ENCODE measurements around the gene TAP2.

Gene TAP2

DNA sequence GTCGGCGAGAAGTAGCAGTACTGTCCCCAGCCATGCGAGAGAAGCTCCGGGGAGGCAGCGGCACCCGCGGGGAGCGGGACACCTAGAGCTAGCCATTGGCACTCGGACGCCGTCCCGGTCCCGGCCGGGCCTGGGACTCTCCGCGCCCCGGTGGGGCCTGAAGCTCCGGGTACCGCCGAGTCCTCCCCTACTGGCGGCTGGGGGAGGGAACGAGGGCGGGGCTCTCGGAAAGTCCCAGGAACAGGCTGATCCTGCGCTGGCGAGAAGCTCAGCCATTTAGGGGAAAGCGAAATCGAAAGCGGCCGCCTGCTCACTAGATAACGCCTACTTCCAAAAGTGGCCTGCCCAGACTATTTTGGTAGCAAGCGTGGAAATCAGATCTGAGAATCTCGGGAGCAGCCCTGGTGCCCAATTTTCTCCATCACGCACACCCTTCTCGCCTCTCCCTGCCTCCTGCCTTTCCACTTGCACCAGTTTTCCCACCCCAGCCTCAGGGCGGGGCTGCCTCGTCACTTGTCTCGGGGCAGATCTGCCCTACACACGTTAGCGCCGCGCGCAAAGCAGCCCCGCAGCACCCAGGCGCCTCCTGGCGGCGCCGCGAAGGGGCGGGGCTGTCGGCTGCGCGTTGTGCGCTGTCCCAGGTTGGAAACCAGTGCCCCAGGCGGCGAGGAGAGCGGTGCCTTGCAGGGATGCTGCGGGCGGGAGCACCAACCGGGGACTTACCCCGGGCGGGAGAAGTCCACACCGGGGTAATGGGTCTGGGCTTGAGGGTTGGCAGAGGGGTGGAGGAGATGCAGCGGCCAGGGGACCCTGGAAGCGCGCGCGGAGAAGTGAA, 15.2 kb upstream of the TAP2 start, which contains the start of the genes PSMB9 and TAP1:
PSMB9 (plus strand) TSS at position 652 of the 835 bp plus-strand sequence; CDS start at position 690, 38 bp downstream.
TAP1 (minus strand) TSS at position 164 of the 835 bp plus-strand sequence; CDS start at position 96, 68 bp downstream.
- DNase-seq: peak; percentile 95

DNA sequence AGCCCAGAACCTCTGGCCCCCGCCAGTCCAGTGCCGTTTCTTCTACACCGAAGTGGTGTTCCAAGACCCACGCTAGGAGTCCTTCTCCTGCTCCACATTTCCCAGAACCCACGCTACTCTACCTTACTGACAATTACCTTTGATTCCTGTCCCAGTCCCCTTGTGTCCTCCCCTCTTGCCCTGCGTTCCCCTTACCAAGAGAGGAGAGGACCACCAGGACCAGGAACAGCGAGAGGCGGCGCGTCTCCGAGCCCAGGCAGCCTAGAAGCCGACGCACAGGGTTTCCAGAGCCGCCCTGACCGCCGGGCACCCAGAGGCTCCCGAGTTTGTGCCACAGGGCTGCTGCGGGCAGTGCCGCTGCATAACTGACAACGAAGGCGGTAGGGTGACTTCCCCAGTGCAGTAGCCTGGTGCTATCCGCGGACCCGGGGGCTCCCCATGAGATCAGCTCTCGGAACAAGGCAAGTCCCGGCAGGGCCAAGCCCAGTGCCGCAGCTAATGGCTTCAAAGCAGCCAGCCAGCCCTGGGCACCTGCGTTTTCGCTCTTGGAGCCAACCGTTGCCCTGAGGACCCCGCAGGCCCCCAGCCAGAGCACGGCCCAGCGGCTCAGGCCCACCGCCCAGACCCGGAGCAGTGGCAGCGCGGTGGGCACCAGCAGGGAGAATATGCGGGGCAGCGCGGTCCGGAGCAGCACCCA, 14.5 kb upstream of the TAP2 start:
- DNase-seq: peak; percentile 58

GRCh38 chr6:32852018-32852843, 13.7 kb upstream of the TAP2 start:
- no peak for DNase-seq

DNA sequence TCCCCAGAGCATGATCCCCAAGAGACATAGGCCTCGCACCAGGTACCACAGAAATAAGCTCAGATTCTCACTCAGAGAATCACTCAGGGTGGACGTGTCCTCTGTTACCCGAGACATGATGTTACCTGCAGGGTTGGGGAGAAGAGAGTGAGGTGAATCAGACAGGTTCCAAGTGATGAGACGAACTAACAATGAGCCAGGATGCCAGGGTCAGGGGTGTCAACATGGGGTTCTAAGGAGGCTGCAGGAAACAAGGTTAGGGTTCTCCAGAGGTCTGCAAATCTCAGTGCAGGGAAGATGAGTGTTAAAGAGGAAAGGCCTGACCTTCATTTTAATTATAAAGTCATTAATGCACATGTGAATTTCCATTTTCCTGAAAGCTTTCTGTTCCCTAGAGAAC, 12.5 kb upstream of the TAP2 start:
- DNase-seq: no peak

GRCh38 chr6:32849126-32849525, 10.6 kb upstream of the TAP2 start:
- no peak for DNase-seq

DNA sequence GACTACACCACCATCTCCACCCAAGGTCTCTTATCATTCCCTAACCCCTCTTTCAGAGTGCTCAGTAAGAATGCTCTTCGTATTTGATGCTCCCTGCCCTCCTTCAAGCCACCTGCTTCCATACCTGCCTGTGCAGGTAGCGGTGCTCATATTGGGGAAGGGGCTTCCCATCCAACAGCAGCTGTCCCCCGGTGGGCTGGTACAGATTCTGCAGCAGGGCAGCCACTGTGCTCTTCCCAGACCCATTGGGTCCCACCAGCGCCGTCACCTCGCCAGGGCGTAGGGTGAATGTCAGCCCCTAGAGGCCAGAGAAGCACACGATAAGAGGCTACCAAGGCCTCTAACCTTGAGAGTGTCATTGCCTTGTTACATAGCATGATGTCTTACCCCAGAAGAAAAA, 9.3 kb upstream of the TAP2 start:
- DNase-seq: no peak

DNA sequence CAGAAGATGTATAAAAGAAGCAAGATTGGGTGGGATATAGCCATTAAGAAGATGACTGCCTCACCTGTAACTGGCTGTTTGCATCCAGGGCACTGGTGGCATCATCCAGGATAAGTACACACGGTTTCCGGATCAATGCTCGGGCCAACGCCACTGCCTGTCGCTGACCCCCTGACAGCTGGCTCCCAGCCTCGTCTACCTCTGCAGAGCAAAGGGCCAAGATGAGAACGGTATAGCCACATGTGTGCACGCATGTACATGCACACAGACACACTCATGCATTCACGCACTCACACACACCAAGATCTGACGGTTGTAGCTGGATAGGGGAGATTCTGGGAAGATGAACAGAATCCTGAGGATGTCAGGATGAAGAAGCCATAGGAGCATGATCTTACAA, 8.5 kb upstream of the TAP2 start:
- no peak for DNase-seq

DNA sequence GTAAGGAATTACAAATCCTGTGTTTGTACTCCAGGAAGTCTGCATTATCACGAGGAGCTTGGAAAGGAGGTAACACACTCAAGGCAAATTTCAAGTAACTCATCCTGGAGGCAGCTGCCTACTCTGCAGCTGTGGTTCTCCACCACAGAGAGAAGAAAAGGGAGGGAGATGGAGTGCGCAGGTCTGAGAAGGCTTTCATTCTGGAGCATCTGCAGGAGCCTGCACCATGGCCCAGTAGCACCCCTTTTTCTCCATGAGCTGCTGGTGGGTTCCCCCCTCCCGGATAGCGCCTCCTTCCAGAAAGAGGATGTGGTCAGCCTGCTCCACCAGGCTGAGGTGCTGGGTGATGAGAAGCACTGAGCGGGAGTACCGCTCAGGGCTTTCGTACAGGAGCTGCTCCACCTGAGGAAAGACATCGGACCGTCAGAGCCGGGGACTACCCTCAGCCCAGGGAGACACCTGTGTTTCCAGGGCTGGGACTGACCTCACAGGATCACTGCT, 6.9 kb upstream of the TAP2 start:
- peak; percentile 20 for DNase-seq

- DNase-seq: no peak
Observed at GRCh38 chr6:32844839-32845383, 6.4 kb upstream of the TAP2 start.

- DNase-seq: peak; percentile 92
Observed at GRCh38 chr6:32843979-32844838, 5.7 kb upstream of the TAP2 start, which contains the start of gene PSMB8. Gene PSMB8 (minus strand): TSS chr6:32844047. CDS start chr6:32843996, 51 bp downstream.

DNA sequence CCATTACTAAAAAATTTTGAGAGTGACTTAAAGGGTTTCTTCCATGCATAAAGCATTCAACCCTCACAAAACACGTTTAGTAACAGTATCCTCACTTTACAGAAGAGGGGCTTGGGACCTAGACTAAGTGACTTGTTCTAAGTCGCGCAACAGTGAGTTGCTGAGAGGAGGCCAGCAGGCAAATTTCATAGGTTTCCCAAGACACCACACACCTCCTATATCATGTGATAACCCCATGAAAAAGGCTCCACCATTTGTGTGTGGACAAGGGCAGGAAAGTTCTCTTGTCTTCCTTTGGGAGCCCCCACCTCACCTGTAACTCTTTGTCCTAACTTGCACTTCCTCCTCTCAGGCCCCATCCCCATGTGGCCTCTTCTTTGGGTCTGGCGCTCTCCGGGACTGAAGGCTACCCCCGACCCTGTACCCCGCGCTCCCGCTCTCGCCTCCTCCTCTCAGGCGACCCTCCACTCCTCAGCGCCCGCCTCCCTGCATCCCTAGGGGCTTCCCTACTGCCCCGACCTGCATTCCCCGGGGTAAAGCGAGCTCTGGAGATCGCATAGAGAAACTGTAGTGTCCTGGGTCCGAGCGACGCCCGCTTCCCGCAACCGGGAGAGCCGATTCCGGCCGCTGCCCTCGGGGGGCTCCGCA, 4.9 kb upstream of the TAP2 start:
- DNase-seq: peak; percentile 34

DNA sequence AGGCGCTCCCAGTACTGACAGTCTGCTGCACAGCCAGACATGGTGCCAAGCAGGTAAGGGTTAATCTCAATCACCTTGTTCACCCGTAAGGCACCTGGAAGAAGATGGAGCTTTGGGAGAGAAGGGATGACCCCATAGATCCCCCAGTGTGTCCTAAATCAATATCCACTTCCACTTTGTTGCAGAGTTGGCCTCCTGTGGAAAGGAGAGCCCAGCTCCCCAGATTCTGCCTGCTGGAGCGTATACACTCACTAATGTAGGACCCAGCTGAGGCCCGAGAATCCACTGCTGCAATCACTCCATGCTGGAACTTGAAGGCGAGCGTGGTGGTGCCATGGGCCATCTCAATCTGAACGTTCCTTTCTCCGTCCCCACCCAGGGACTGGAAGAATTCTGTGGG, 4.2 kb upstream of the TAP2 start:
- no peak for DNase-seq

DNA sequence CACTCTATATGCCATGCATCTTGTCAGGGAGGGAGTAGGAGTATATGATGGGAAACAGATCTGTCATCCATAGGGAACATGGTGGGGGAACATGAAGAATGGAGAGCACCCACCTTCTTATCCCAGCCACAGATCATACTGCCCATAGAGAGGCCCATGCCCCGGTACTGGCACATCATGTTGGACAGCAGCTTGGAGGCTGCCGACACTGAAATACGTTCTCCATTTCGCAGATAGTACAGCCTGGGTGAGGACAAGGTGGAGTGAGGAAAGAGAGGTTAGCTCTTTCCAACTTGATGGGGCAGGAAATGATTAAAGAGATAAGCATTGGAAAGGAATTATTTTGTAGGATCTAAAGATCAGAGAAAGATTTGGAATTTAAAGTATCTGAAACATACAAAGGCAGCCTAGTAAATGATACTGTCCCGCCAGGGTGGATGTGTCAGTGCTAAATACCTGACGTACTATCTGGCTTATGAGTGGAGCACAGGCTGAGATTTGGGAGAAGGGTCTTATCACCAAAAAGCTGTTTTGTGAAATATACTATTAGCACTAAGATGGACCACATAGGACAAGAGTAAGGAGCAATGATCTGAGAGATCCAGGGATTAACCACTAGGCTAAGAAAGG, 3.6 kb upstream of the TAP2 start:
- no peak for DNase-seq

DNA sequence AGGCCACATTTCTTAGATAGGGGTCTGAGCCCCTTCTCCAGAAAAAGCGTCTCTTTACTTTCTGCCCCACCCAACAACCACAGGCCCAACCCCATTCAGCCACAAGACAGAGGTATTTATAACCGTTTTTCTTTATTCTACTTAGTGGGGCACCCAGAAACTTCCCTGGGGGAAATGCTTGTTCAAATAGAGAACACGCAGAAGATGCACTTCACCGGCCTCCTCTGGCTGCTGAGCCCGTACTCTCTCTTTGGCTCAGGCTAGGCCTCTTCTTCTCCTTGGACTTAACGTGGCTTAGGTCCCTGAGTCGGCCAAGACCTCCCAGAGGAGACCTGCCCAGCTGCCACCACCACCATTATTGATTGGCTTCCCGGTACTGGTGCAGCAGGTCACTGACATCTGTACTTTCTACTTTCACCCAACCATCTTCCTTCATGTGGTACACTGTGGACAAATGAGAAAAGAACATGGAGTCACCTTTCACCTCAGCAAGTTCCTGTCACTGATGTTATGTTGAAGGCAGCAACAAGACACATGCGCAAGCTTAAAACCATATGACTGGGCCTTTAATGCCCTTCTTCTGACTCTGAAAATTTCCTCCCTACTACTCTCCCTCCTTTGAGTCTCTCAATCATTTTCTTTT, 2.2 kb upstream of the TAP2 start:
- DNase-seq: no peak

- no peak for DNase-seq
Observed at GRCh38 chr6:32839356-32839755, 817 bp upstream of the TAP2 start.

- no peak for DNase-seq
Observed at GRCh38 chr6:32837651-32838113, 857 bp downstream of the TAP2 start.

DNA sequence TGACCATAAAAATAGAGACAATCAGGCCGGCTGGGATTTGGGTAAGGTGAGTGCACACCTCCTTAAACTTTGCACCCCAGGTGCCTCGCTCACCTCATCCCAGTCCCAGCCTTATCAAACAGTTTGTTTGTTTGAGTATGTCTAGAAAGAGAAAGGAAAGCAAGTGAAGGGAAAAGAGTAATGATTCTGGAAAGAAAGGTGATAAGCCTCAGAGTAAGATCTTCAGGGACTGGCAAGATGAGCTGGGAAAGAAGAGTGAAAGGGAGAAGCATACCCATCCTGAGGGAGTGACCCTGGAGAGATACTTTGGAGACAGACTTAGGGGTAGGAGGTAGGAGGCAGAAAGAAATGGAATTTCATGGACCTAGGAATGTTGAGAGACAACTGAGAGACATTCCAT, 1.7 kb downstream of the TAP2 start:
- DNase-seq: no peak

DNA sequence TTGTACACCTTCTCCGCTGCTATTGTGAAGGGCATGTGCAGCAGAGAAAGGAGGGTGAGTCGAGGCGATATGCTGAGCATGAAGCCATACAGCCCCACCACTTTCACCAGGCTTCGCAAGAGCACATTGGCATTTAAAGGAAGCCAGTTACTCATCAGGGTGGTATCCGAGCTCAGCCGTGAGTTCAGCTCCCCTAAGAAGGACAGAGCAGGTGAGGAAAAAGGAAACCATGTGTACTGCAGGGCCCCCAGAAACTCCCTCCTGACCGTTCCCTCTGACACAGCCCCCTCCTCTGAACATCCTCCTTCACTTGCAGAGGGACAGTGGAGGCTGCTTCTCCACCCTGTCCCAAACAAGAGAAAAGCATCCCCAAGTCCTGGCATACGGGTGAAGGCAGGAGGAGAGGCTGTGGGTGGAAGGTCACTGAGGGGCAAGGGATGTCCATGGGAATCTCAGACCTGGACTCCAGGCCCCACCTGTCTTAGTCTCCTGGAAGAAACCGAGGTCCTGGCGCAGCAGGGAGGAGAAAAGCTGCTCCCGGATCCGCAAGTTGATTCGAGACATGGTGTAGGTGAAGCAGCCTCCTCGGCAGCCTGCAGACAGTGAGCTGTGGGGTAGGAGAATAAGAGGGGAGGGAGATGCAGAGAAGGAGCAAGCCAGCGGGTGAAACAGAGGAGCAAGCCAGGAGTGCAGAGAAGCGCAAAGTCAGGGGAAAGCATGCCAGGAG, 3.2 kb downstream of the TAP2 start:
- no peak for DNase-seq

GRCh38 chr6:32833664-32834063, 4.9 kb downstream of the TAP2 start:
- no peak for DNase-seq

All from KG1 (cell line).